Stimulated activated CD4-positive, alpha-beta T cell treated with anti-CD3 and anti-CD28 coated beads, Interleukin-4, amount 100 ng/mL, for 48 hours (primary cell): Measurements from ENCODE around the gene OXLD1.

ENCODE experiments used
- DNase-seq, 2 donors: peaks; one replicate each; pipeline ENCODE4 v3.0.0-alpha.2; 2020; ENCODE audit warnings: low read depth in 2 of 2

The OXLD1 gene

GRCh38 chr17:81616877-81617276, 49.5 kb downstream of the OXLD1 start:
- no peak for DNase-seq

DNA sequence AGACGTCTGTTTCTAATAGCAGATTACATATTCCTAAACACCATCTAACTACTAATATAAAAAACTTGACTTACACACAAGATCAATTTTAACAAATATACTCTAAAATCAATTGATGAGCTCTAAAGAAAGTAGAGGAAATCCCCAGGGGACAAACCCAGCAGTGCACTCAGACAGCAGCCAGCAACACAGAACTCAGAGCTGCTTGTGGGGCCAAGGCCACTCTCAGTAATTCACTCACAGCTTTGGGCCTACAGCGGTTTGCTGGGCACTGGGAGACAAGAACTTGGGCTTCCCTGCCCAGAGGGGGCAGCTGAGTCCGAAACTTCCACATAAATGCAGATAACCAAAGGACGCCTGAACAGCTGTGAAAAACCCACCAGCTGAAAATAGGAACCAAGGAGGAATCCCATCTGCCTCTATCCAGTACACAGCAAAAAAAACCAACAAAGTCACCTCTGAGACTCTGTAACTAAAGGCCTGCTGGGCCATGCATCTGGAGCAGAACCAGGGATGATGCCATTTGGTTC, 50.9 kb downstream of the OXLD1 start:
- DNase-seq, result no peak
